AG09319 (cell line): ENCODE data around the gene CLASRP.
A peak's percentile ranks its signal among the peaks of the same experiment; 100 is the strongest.

Experiments
- DNase-seq: peaks from one replicate; pipeline ENCODE4 v3.0.0-alpha.2; 2010; ENCODE audit warnings: low read depth; ENCODE audit errors: extremely low read depth
- TF ChIP-seq, protein P1 (sequence below): IDR thresholded peaks from 2 replicates; pipeline ENCODE4 v1.5.1; 2011; ENCODE audit warnings: low read depth, mild to moderate bottlenecking, inconsistent platforms, low read length, moderate library complexity

CLASRP gene

DNA sequence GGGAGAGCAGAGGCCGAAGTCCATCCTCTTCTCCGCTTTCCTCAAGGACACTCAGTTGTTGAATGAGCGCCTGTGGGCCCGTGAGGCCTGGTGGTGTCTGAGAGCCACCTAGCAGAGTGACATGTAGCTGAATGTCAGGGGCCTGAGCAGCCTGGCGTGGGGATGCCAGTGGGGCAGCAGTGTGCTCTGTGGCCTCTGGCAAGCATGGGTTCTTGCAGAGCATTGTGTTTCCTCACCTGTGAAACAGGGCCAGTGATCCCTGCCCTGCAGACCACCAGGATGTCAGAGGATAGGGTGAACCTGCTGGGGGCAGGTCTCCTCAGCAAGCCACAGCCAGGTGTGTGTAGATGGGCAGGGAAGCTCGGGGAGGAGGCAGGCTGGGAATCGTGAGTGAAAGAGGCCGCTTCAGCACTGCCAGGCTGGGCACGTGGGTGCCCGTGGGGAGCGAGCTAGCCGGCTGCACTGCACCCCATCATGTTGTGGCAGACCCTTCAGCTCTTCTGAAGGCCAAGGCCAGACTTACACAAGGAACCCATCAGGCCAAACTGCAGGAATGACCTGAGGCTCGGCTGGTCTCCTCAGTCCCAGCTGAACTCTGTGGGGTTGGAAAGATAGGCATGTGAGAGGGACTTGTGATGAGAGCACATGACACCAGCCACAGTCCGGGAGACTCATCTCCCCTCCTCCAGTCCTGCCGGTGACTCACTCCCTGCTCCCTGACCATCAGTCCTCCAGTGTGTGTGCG lies 59.1 kb downstream of the CLASRP start:
- TF ChIP-seq, protein P1, sequence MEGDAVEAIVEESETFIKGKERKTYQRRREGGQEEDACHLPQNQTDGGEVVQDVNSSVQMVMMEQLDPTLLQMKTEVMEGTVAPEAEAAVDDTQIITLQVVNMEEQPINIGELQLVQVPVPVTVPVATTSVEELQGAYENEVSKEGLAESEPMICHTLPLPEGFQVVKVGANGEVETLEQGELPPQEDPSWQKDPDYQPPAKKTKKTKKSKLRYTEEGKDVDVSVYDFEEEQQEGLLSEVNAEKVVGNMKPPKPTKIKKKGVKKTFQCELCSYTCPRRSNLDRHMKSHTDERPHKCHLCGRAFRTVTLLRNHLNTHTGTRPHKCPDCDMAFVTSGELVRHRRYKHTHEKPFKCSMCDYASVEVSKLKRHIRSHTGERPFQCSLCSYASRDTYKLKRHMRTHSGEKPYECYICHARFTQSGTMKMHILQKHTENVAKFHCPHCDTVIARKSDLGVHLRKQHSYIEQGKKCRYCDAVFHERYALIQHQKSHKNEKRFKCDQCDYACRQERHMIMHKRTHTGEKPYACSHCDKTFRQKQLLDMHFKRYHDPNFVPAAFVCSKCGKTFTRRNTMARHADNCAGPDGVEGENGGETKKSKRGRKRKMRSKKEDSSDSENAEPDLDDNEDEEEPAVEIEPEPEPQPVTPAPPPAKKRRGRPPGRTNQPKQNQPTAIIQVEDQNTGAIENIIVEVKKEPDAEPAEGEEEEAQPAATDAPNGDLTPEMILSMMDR, result no peak
- peak; percentile 65 for DNase-seq

DNA sequence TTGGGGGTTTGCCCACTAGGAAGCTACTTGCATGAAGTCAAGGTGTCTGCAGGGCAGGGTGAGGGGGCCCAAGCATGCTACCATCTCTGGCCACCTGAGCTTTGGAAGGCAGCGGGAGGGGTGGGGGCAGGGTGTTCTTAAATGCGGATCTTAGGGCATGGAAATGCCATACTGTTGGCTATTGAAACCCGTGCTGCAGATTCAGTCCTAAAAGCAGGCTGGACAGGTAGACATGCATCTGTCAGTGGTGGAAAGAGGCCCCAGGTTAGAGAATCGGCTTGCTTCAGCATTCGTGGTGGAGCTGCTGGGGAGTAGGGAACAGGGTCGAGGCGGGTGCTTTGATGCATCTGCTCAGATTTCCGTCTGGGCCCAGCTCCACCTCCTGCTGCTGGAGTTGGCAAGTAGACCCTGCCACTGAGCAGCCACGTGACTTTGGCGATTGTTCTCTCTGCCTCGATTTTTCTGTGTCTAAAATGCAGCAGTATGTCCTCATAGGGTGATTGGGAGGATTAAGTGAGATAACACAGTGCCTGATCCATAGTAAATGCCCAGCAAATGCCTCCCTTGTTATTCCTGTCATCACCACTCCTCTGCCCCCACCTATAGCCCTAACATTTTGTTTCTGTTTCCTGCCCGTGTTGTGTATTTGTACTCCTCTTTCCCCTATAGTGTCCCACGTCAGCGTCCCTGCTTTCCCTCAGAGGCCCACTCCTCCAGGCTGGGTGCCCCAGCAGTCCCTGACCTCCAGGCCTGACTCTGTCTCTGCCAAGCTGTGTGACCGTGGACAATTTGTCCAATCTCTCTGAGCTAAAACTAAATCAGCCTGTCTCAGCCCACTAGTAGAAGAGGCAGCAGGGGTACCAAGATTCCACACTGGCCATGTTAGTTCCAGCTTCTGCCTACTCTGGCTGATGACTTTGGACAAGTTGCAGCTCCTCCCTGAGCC lies 59.9 kb downstream of the CLASRP start:
- TF ChIP-seq, protein P1, result no peak
- no peak for DNase-seq

DNA sequence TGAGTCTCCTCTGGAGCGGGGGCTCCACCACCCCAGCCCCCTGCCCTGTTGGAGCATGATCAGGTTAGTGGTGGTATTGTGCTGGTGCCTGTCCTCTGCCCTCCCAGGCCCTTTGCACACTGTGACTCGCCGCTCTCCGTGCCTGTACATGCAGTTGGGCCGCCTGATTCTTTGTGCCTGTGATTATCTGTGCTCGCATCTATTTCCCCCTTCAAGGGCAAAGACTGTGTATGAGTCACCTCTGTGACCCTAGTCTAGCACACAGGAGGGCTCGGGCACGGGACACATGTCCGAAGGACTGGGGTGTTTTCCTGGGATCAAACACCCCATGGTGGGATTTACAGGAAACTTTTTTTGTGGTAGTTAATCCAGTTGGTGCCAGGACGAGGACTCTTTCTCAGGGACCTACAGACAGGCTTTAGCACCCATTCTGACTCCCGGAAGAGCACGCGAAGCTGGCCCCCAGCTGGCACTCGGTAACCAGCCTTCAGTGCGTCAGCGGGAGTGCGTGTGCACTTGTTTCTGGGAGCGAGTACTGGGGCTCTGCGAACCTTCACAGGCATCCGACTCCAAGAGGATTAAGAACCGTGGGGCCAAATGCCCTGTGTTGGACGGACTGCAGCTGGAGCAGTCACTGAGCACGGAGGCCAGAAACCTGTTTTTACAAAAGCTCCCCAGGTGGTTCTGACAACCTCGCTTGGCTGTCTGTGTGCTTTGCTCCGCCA lies 60.8 kb downstream of the CLASRP start:
- DNase-seq, result no peak
- TF ChIP-seq, protein P1, result no peak

DNA sequence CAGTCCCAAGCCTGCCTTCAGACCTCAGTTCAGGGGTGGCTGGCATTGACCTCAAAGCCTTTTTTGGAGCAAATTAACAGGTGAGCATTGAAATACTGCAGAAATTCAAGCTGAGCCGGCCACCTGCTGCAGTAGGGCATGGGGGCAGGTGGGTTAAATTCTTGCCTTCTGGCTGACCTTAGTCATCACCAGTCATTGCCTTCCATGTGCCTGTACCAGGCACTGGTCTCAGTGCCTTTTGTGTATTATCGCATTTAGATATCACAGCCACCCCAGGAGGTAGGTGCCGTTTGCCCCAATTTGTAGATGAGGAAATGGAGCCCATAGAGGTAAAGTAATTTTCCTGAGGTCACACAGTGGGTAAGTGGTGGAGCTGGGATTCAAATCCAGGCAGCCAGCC lies 61.4 kb downstream of the CLASRP start:
- TF ChIP-seq, protein P1, result no peak

DNA sequence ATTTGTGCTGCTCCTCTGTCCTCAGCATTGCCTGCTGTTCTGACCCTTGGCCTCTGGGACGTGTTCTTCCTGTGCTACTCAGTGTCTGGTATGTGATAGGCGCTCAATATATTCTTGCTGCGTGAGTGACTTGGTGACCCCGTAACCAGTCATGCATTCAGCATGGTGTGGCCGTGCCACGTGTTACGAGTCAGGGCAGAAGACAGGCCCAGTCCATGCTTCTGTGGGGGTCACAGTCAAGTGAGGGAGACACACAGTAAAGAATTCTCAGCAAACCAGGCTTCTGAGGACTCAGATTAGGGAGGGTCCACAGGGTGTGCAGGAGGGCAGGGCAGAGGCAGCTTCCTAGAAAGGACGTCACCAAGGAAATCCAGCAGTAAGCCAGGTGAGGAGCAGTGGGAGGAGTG lies 62.0 kb downstream of the CLASRP start:
- TF ChIP-seq, protein P1, result no peak
- DNase-seq, result no peak

More for the DNA sequence above, 61.4 kb downstream of the CLASRP start:
- no peak for DNase-seq

DNA sequence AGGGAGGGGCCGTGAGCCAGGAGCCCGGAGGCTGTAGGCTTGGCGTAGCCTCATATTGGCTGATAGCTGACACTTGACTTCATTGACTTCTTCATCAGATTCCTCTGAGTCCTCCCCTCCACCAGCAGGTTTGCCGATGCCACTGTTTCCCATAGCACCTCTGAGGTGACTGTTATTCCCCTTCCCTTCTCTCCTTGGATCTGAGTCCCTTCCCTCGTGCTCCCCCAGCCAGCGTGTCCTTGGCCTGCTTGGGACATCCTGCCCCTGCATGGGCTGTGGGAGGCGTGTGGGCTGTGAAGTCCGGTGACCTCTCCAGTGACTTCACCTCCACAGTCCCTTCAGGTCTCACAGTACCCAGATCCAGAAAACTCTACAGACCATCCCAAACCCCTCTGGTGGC lies 63.0 kb downstream of the CLASRP start:
- DNase-seq, result no peak
- TF ChIP-seq, protein P1, result no peak

DNA sequence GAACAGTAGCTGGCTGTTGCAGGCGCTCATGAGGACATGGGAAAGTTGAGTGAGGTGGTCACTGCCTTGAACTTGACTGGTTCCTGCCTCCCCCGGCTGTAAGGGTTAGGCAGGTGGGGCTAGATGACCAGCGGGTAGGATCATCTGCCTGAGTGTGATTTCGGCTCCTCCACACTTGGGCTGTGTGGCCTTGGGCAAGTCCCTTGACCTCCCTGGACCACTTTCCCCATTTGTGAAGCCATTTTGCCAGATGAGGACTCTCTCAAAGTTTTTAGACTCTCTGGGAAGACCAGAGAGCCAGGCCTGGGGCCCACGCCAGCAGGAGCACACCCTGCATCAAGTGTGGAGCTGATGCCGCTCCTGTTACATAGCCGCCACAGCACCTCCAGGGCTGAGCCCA lies 63.6 kb downstream of the CLASRP start:
- TF ChIP-seq, protein P1, result no peak
- DNase-seq, result no peak
